Measurements from ENCODE around the gene CD82. TPM values are rescaled to one million over a fixed set of nuclear protein-coding genes. Genes with fewer than 3 reads are reported as not detected.

The CD82 gene
- total and polyA plus RNA-seq, 9 donors: 6.9 to 74.9 (median 29.5) TPM

DNA sequence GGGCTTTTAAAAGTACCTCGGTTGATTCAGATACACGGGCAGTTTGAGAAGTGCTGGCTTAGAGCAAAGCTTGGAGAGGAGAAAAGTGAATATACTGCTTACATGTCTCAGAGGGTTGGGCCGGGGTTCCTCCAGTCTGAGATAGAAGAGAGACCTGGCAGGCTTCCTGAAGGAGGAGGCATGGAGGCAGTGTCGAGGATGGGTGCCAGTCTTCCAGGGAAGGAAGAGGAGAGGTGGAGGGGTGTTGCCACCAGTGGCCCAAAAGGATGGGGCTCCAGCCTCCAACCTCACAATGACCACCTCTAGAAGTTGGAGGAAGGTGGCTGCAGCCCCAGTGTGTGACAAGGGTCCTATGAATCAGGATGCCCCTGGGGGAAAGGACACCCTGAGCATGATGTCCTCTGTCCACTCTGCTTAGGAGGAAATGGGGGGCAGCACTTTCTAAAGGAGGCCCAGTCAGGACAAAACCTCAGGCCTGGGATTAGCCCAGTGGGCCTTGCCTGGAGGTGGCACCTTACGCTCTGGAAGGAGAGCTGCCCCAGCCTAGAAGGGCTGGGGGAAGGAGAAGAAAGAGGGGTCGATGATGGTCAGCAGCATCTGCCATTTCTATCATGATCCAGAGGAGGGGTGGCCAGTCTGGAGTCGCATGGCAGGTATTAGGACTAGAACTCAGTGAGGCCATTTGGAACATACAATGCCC is 65.2 kb downstream of the CD82 start:
- intact Hi-C loops (cut with DNase I): no loop called here
- no peaks in the 10 kb centered on the region for H3K36me3 ChIP-seq
- no peak overlapping the region for H3K27ac ChIP-seq
- H3K4me3 ChIP-seq: no peak overlapping the region
- no peaks in the 10 kb centered on the region for H3K9me3 ChIP-seq
- TF ChIP-seq POLR2A (IDR thresholded peaks at IDR 0.05): no peak
- no peak for TF ChIP-seq EP300 (IDR thresholded peaks at IDR 0.05)
- no peak for TF ChIP-seq CTCF (IDR thresholded peaks at IDR 0.05)
- peak in 1 of 5 donors; percentile 14 for DNase-seq
- H3K27me3 ChIP-seq: no peaks in the 10 kb centered on the region
- H3K4me1 ChIP-seq (ENCODE audit: insufficient read depth): peaks cover 15% of the 10 kb centered on the region
- 87 to 96% (median 90%) methylated on average over 7 of the region's 7 CpGs for WGBS, 3 donors

DNA sequence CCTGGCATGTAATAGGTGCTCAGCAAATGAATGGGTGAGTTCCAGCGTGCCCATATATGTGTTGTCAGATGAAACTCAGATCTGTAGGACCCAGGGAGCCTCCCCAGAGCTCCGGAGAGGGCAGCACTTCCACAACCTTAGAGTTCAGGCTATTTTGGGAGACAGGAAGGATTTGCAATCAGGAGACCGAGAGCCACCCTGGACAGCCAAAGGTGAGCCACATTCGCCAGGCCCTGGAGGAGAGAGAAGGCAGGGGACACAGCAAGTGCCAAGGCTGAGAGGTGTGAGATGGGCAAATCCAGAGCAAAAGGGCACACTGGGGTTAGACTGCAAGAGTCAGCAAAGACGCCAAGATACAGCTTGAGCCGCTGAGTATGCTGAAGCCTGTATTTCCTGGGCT is 66.4 kb downstream of the CD82 start:
- WGBS, 3 donors: 83 to 86% (median 85%) methylated on average over 6 of the region's 6 CpGs
- intact Hi-C loops (cut with DNase I): no loop called here
- Histone ChIP-seq H3K27me3 (no peaks in the 10 kb centered on the region), H3K9me3 (no peaks in the 10 kb centered on the region), H3K4me1 (ENCODE audit: insufficient read depth) (peaks cover 15% of the 10 kb centered on the region), H3K4me3 (no peak overlapping the region), H3K36me3 (no peaks in the 10 kb centered on the region), H3K27ac (no peak overlapping the region)
- TF ChIP-seq POLR2A (IDR thresholded peaks at IDR 0.05): no peak
- no peak for TF ChIP-seq EP300 (IDR thresholded peaks at IDR 0.05)
- peak in 1 of 5 donors; percentile 13 for DNase-seq

DNA sequence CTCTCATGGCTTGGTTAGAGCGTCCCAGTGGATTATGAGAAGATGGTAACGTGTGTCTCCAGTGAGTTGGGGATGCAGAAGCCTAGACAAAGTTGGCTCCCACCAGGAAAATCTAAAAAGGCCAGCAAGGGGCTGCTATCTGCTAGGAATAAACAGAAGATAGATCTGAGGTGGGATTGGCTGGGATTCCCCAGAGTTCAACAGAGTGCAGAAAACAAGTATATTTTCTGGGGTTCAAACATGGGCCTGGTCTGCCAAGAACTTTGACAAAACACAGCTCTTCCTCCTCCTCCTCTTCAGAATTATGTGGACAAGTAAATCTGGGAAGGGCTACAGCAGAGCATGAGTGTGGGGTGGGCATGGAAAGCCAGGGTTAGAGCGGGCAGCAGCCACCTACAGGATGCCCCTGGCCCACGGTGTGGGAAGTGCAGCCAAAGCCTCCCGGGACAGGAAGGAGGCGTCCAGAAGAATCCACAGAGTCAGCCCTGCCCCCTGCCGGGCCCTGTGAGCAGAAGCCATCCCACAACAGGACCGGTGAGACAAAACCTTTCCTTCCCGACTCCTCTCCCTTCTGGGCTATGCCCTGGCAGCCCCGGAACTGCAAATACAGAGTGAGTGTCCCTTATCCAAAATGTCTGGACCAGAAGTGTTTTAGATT is 67.1 kb downstream of the CD82 start:
- no peaks in the 10 kb centered on the region for H3K36me3 ChIP-seq
- H3K4me3 ChIP-seq: no peak overlapping the region
- intact Hi-C loops (cut with DNase I): no loop called here
- no peaks in the 10 kb centered on the region for H3K27me3 ChIP-seq
- H3K27ac ChIP-seq: no peak overlapping the region
- H3K9me3 ChIP-seq: no peaks in the 10 kb centered on the region
- peaks cover 15% of the 10 kb centered on the region for H3K4me1 ChIP-seq (ENCODE audit: insufficient read depth)
- WGBS, 3 donors: 53 to 54% (median 54%) methylated on average over 10 of the region's 10 CpGs
- no peak for TF ChIP-seq POLR2A (IDR thresholded peaks at IDR 0.05)
- TF ChIP-seq CTCF (IDR thresholded peaks at IDR 0.05): no peak
- TF ChIP-seq EP300 (IDR thresholded peaks at IDR 0.05): no peak
- DNase-seq: peak in 2 of 5 donors; percentile 6 to 36

- no peak for TF ChIP-seq CTCF (IDR thresholded peaks at IDR 0.05)
- no peak for TF ChIP-seq POLR2A (IDR thresholded peaks at IDR 0.05)
- TF ChIP-seq EP300 (IDR thresholded peaks at IDR 0.05): no peak
- Histone ChIP-seq H3K27me3 (no peaks in the 10 kb centered on the region), H3K36me3 (no peaks in the 10 kb centered on the region), H3K4me1 (ENCODE audit: insufficient read depth) (peaks cover 8% of the 10 kb centered on the region), H3K27ac (no peak overlapping the region), H3K9me3 (no peaks in the 10 kb centered on the region), H3K4me3 (no peak overlapping the region)
- WGBS, 3 donors: 60 to 65% (median 64%) methylated on average over 6 of the region's 6 CpGs
- DNase-seq: no peak
- intact Hi-C loops (cut with DNase I): loop anchor here in 1 of 4 donors (1.0 kb wide), 1 partner anchor 35 kb away; no protein-coding TSS in a partner anchor
Measured at GRCh38 chr11:44633641-44634040, 68.2 kb downstream of the CD82 start.
